ENCODE data around the gene ZNF662.

The ZNF662 gene

DNA sequence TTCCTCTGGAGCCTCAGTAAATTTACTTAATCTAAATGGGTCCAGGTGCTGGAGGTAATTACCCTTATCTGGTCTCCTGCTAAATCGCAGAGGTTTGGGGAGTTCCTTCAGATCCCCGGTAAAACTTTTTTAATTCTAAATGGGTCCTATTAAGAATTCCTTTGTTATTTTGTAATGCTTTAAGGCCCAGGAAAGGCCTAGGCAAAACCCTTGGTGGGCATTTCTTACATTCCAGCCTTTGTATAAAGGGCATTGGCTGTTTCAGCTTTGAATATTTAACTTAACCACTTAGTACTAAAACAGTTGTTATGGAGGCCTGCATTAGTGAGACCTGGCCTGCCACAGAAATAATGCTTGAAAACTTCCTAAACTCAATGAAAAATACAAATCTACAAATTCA, 14.9 kb upstream of the ZNF662 start:
- no peak for DNase-seq

DNA sequence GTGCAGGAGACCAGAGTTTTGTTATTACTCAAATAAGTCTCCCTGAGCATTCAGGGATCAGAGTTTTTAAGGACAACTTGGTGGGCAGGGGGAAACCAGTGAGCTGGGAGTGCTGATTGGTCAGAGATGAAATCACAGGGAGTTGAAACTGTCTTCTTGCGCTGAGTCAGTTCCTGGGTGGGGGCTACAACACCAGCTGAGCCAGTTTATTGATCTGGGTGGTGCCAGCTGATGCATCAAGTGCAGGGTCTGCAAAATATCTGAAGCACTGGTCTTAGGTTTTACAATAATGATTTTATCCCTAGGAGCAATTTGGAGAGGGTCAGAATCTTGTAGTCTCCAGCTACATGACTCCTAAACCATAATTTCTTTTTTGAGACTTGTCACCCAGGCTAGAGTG, 13.8 kb upstream of the ZNF662 start:
- no peak for DNase-seq

DNA sequence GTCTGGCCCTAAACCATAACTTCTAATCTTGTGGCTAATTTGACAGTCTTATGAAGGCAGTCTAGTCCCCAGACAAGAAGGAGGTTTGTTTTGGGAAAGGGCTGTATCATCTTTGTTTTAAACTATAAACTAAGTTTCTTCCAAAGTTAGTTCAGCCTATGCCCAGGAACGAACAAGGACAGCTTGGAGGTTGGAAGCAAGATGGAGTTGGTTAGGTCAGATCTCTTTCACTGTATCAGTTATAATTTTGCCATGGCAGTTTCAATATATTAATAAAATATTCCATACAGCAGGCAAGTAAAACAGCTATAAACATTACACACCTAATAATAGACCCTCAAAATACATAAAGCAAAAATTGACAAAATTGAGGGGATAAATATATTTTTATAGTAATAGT, 13.1 kb upstream of the ZNF662 start:
- DNase-seq = no peak

DNA sequence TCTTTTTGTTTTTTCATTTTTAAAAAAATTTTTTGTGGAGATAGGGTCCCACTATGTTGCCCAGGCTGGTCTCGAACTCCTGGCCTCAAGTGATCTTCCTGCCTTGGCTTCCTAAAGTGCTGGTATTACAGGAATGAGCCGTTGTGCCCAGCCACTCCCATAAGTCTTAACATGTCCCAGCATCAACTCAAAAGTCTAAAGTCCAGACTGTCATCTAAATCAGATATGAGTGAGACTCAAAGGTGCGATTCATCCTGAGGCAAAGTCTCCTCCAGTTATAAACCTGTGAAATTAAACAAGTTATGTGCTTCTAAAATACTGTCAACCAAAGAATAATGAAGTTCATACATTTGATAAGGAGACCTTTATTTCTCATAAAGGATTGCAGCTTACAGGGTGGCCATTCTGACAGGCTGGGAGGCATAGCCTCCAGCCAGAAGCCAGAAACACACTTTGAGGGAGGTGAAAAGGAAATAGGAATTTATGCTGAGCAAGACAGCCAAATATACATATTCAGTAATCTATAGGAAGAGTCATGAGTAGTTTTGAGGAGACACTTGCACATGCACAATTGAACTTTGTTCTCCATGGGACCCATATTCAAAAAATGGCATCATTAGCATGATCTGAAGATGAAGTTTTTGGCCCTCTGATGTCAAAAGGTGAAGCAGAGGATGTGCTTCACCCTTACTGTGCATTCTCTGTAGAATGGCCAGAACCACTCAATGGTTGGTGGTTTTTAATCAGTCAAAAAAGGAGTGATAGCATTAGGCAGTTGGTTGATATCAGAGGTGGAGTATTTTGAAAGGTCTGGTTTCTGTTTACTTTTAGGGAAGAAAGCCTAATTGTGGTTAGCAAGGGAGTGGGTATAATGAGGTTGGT, 11.0 kb upstream of the ZNF662 start:
- DNase-seq = no peak

DNA sequence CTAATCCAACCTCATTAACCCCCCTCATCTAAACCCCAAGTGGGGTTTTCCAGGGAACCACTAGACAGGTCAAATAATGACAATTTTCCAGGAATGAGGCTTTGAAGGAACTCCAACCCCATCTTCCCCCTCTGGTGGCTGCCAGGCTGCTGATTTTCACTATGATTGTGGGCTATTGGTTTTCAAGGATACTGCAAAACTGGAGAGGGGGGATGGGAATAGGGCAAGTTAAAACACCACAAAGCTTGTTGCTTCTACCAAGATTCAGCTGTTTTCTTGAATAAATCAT, 10.4 kb upstream of the ZNF662 start:
- no peak for DNase-seq

DNA sequence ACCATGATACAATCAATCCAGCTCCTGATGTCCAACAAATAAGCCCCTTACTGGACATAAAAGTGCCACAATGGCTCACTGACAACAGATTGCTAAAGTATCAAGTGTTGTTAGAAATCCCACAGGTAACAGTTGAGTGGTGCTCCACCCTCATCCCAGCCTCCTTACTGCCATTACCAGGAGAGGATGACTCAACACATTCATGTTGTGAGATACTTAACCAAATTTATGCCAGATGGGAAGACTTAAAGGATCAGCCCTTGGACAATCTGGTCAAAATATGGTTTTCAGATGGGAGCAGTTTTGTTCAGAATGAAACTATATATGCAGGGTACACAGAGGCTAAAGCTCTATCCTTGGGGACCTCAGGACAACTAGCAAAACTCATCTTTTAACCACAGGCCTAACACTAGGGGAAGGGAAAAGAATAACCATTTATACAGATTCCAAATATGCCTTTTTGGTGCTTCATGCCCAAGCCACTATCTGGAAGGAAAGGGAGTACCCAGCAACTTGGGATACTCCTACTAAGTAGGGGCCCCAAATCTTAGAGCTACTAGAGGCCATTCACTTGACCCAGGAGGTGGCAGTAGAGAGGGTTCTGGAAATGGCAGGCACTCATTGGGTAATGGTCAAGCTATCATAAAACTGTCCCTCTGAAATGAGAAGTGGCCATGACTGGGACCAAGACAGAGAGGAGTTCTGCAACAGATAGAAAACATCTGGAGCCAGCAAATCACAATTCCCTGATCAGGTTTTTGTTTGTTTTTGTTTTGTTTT, 6.9 kb upstream of the ZNF662 start:
- no peak for DNase-seq

DNA sequence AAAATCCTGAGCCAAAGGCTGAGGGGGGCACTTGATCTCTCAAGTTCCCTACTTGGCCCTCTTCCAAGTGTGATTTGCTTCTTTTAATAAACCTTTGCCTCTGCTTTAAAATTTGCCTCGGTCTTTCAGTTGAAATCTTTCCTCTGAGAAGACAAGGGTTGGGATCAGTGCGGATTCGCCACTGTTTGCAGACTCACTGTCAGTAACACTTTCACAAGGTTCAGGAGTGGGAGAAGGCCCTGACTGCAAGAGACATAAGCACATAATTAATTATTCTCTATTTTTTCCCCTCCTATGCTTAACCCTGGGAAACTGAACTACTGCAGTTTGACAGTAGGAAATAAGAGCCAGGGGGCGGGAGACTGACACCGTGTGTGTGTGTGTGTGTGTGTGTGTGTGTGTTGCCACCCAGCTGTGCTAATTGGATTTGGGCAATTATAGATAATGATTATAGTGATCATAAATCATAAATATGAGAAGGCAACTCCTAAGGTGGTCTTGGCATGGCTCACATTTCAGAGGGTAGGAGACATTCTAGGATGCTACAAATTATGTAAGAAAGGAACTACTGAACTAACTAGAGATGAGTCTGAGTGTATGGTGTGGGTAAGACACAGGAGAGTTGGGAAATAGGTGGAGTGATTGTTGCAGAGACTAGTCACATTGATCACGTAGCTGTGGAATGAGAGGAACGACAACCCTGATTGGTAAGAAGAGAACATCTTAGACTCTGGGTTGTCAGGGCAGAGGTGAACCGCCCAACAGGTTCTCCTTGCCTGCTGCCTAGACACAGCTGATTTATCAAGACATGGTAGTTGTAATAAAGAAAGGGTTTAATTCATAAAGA, 5.5 kb upstream of the ZNF662 start:
- no peak for DNase-seq

DNA sequence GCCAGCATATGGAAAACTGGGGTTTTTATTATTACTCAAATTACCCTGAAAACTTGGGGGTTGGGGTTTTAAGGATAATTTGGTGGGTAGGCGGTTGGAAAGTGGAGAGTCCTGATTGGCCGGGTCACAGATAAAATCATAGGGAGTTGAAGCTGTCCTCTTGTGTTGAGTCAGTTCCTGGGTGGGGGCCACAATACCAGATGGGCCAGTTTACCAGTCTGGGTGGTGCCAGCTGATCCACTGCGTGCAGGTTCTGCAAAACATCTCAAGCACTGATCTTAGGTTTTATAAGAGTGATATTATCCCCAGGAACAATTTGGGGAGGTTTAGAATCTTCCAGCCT, 4.9 kb upstream of the ZNF662 start:
- DNase-seq = no peak

DNA sequence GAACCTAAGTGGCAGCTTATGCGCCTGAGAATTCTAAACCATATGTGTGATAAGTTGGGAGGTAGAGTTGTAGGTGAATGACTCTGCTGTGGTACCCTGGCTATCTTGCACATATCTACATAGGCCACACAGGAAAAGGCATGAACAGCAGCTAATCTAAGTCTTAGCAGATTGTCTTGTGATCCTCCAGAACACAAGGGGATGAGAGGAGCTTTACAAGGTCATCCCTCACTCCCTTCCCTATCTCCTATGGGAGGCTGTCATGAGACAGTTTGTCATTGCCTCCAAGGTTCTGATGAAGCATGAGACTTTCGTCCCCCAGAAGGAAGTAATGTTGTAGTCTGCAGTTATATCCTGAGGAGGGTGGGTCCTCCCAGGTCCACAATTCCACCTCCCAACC, 3.7 kb upstream of the ZNF662 start:
- DNase-seq = no peak

DNA sequence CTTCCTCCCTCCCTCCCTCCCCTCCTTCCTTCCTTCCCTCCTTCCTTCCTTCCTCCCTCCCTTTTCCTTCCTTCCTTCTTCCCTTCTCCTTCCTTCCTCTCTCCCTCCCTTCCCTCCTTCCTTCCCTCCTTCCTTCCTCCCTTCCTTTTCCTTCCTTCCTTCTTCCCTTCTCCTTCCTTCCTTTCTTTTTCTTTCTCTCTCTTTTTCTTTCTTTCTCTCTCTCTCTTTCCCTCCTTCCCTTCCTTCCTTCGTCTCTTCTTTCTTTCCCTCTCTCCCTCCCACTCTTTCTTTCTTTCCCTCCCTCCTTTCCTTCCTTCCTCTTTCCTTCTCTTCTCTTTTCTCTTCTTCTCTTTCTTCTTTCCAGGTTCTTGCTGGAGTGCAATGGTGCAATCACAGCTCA, 1.9 kb upstream of the ZNF662 start:
- no peak for DNase-seq

DNA sequence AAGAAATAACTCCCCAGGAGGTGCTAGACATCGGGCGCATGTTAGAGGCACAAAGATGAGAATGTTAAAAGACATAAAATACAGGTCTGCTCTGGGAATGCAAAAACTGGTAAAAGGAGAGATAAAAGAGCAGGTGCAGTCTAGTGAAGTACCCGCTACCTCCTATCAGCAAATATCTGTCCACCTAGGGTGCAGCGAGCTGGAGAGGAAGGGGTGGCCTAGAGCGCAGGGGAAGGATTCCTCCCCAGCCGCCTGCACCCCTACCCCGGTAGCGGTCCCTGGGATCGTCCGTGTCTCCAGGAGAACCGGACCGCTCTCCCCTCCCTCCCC, 237 bp upstream of the ZNF662 start:
- DNase-seq = no peak

DNA sequence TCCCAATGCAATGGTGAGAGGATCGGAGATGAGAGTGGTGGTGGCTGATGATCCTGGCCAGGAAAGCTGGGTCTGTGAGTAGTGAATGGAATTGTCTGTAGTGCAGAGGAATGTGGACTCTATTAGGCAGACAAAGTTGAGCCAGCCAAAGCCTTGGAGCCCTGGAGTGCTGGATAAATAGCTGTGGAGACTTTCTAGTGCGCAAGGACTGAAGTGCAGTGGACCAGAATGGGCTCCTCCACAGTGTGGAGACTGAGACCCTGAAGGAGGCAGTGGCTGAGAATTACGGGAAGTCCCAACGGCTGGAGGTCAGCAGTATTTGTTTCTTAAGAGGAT, 874 bp downstream of the ZNF662 start:
- no peak for DNase-seq

DNA sequence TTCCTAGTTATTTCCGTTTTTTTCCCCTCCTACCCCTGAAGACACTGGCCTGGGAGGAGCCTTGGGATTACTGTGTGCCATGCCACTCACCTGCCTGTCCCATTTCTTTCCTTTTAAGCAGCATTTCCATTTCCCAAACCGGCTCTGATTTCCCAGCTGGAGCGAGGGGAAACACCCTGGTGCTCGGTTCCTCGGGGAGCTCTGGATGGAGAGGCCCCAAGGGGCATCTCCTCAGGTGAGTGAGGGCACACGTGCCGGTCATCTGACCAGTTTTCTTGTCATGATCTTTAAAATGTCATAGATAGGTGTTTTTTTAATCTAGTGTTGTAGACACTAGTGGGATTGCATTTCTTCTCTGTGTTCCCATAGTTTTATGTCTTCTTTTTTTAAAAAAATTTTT, 2.7 kb downstream of the ZNF662 start:
- no peak for DNase-seq

DNA sequence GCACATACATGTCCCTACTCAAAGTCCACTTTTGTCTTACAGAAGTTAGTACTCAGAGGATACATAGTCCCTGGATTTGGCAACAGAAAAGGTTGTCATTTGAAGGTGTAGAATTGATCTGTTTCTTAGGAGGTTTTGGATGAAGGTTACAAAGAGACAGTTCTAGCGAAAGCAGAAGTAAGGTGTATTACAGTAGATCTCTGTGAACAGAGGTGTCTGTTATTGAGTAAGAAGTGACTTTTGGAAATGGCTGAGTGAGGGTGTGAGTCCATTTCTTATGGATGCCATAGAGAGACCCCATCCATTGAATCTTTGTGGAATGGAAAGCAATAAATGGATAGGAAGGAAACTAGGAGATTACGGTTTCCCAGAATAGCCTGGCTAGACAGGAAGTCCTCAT, 5.6 kb downstream of the ZNF662 start:
- no peak for DNase-seq

DNA sequence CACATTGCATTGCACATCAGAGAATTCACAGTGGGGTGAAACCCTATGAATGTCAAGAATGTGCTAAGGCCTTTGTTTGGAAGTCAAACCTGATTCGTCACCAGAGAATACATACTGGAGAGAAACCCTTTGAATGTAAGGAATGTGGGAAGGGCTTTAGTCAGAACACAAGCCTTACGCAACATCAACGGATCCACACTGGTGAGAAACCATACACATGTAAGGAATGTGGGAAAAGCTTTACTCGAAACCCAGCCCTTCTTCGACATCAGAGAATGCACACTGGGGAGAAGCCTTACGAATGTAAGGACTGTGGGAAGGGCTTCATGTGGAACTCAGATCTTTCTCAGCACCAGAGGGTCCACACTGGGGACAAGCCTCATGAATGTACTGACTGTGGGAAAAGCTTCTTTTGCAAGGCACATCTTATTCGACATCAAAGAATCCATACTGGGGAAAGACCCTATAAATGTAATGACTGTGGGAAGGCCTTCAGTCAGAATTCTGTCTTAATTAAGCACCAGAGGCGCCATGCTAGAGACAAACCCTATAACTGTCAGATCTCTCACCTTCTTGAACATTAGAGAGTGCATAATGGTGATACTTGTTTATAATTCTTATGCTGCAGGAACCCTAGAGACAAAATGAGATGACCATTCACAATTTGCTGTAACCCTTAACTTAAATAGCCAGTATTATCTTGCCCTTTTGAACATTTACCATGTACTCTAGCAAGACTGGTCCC, 9.0 kb downstream of the ZNF662 start:
- DNase-seq = peak; percentile 10

DNA sequence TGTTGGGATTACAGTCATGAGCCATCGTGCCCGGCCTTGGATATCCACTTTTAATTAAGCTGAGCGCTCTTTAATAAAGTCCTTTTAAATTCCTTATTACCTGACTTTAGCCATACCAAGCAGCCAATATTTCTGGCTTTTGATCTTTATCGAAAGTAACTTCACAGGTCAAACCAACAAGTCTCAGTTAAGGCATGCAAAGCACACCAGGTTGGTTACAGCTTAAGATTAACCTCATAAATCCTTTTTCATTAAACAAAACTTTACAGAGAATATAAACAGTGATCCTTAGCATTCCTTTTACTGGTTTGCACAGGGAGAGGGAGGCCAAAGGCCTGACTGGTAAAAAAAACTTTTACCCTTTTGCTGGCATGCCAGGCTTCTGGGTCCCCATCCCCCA, 17.7 kb downstream of the ZNF662 start:
- DNase-seq = no peak

DNA sequence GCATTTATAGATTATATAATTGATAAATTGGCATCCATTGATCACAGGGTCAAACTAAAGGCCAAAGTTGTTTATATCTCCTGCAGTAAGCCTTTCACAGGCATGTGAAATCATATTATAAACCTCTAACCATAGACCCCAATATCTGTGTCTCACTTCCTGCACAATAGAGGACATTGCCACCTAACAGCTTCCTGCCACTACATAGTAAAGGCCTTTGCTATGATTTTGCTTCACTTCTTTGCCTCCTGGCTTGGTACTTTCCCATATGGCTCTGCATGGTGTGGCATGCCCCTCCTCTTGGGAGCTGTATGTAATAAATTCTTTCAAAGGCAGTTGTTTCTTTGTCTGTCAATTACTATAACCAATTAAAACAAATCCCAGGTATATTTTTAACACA, 20.4 kb downstream of the ZNF662 start:
- DNase-seq = no peak

DNA sequence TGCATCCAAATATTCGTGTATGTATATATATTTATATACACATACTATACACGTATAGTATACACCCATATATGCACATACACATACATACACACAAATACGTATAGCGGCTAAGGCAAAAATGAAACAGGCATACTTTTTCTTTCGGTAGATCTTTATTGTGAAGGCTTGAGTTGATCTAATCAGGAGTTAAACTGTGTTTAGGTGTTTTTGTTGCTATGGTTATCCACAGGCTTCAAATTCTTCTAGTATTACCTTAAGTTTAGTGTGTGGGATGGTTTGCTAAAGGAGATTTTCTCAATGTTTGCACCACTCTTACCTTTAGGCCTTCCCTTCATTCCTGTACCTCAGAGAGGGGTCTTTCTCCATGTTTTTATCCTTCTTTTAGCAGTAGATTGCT, 28.2 kb downstream of the ZNF662 start:
- DNase-seq = no peak

DNA sequence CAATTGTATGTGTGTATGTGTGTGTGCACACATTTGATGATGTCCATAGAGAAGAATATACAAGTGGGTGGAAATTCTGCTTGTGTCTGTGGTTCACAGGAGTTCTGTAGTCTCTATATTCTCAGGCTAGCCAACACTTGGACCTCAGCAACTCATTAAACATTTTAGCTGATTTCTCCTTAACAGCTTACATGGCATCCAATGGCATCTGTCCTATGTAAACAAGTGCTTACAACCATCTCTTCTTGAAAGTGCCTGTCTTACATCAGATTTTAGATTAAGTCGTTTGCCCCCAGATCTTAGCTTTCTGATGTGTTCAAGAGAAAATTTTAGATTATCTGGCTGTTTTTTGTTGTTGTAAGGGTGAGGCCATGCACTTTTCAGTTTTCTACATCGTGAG, 29.0 kb downstream of the ZNF662 start:
- DNase-seq = no peak

DNA sequence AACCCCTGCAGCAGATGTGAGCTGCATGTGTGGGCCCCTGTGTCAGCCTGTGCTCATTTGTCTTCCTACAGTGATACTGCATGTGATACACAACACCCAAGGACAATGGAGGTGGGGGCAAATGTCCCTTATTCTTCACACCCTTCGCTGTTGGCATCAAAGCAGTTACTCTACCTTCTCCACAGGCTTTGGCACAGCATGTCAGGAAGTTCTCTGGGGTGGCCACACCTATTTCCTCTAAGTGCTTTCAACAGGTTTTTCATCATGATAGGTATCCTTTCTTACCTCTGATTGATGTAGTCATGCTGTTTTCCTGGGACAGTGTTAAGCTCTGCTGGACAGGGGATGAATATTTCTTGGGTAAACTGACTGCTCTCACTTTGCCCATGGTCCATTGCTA, 29.5 kb downstream of the ZNF662 start:
- no peak for DNase-seq

DNA sequence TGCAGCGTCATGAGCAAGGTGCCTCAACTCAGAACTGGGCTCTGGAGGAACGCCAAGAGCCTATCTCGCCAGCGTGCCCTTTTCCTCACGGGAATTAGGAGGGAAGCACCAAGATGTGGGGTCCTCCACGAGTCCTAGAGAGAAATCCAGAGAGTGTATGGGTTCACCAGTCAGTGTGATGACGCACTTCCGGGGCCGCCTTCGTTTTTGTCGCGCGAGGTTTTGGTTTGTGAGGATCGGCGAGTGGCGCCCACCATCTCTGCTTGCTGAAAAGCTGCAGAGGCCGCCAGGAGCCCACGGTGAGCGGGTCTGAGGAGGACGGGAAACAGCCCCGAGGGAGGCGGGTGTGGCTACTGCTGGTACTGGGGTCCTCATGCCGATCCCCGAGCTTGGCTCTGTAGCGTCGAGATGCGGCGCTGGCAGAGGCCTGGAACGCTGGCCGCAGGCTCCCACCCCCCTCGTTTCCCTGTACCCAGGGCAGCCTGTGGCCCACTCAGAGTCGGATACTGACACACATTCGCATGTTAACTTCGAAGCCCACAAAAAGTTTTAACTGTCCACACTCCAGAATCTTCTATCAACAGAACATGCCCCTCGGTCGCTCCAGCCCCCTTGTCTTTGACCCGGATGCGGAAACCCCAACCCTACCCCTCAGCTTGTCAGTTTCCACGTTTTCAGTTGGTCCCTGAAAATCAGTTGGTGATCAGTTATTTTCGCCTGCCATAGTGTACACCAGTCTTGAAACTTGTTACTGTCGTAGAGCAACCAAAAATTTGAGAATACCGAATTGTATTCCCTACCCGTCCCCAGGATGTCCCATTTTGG, 30.4 kb downstream of the ZNF662 start:
- DNase-seq = peak; percentile 83

DNA sequence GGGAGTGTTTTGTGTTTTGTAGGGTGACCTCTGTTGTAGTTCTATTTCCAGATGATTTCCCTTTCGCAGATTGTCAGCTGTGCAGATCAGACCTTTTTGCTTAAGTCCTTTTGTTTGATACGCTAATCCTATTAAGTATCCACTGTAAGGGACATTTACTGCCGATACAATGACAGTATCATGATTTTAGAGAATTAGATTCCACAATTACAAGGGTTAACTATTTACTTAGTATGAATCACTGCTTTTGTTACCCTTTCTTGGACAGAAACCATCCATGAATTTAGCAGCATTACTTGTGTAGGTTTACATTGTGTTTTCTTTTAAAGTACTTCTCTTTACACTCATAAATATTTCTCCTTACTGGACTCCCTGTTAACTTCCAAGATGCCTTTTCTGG, 31.4 kb downstream of the ZNF662 start:
- DNase-seq = no peak

DNA sequence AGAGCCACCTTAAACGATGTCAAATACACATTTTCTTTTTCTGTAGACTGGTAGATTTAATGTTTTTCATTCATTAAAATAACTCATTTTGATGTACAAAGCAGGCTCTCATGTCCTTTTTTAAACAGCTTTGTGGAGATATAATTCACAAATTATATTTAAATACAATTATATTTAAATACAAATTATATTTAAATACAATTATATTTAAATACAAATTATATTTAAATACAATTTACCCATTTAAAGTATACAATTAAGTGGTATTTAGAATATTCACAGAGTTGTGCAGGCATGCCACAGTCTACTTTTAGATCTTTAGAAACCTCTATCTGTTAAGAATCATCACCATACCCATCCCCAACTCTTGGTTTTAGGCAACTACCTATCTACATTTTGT, 36.8 kb downstream of the ZNF662 start:
- DNase-seq = no peak
